Epidermal melanocyte (primary cell): ENCODE measurements around the gene LBR.
"Not testable (repeated sequence)": the region's sequence is repeated elsewhere in the genome, so short reads cannot be mapped to it uniquely, and the experiment has no call there.

ENCODE experiments used
- DNase-seq: peaks from one replicate; pipeline ENCODE4 v3.0.0; 2011; ENCODE audit warnings: low spot score; ENCODE audit not compliant: insufficient read length

The LBR gene

DNA sequence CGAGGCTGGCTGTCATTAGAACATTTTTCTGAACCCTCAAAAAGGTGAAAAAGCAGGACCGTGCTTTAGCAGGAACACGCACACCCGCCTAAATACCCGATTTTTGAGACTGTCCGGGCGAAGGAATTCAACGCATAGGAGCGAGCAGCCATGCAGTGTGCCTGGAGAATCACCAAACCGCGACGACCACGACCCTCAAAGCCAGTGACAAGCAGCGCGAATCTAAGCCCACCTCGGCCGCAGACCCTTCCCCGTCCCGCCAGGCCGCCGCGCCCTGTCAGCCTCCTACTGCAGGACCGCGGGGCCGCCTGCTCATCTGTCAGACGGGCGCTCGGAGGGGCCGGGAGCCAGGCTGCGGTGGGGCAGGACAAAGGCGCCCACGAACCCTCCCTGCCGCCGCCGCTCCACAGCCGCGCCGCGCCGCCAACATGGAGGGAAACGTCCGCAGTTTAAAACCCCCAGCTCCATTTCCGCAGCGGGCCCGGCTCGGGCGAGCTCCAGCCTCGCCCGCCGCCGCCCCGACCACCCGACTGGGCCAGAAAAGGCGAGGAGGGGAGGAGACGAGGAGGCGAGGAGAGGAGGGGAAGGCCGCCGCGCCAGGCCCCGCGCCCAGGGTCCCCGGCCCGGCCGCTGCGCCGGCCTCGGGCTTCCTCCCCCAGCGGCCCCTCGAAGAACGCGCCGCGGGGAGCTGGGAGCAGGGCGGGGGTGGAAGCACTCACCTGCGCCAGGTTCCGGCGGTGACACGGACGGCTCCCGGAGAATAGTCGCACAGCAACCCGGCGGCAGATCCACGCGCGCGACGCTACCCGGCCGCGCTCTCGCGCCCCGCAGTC lies at the start of gene LBR:
LBR (minus strand) TSS at position 804 of the 833 bp plus-strand sequence. CDS start 3,963 bp downstream, outside the sequence.
- DNase-seq = no peak

DNA sequence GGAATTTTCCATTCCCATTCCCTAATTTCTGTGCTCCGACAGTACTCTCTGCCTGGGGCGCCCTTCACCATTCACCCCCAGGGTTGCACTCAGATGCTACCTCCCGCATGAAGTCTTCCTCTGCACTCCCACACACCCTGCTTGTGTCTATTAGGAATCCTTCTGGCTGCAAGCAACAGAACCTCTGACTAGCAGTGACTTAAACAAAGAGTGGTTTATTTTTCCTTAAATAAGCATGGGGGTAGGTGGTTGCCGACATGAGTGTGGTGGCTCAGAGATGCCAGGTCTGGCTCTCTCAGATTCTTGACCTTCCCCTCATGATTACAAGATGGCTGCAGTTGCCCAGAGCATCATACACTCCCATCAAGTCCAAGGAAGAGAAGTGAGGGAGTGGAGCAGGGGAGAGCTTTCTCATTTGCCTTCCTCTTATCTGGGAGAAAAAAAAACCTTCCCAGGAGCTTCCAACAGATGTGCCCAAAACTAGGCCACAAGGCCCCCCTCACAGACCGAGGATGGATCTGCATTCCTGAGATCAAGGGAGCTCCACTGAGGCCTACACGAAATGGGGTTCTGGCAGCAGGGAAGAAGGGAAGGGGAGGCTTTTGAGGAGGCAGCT lies 49.6 kb upstream of the LBR start:
- no peak for DNase-seq

DNA sequence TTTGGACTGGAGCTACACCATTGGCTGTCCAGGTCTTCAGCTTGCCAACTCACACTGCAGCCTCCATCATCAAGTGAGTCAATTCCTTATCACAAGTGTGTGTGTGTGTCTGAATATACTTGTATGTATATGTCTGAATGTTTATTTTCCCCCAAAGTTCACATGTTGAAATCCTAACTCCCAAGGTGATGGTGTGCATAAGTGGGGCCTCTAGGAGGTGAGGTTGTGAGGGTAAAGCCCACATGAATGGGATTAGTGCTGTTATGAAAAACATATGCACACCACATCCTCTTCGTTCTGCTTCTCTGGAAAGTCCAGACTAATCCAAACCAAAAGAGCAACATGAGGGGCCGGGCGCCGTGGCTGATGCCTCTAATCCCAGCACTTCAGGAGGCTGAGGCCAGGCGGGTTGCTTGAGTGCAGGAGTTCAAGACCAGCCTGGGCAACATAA lies 48.7 kb upstream of the LBR start:
- DNase-seq = no peak

DNA sequence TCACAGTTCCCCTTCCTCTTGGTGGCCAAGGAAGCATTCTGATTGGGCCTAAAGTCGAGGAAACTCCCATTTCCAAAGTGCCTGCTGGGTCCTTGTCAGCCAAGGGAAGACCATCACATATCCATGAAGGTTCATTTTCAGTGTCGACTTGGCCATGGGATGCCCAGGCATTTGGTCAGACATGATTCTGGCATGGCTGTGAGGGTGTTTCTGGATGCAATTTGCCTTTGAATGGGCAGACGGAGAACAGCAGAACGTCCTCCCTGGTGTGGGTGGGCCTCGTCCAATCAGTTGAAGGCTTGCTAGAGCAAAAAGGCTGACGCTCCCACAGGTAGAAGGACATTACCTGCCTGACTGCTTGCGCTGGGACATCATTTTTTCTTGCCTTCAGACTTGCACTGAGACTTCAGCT lies 48.3 kb upstream of the LBR start:
- DNase-seq = no peak

DNA sequence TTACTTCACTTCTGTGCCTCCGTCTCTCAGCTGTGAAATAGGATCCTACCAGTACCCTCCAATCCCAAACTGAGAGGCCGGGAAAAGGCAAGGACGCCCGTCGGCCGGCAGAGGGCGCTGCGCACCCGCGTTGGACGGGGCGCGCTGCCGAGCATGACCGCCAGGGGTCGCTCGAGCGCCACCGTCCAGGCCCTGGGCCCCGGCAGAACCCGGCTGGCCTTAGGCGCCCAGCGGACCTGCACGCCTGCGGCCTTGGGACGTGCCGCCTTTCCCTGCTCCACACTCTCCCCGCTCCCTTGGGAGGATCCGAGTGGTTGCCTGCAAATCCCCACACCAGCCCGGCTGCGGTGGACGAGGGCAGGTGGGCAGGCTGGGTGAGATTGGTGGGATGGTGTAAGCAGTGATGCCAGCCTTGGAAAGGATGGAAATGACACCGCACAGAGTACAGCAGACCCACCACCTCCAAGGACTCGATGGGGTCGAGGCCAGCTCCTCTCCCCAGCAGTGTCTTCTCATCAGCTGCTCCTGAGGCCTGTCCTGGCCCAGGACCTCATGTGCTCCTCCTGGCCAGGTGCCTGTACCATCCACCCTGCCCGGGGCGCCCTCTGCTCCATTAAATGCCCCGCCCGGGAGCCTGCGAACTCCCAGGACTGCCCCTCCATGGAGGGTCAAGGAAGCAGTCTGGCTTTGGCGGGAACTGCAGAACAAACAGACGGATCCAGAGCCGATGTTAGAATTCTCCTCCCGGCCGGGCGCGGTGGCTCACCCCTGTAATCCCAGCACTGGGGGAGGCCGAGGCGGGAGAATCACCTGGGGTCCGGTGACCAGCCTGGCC lies 47.4 kb upstream of the LBR start:
- peak; percentile 50 for DNase-seq

DNA sequence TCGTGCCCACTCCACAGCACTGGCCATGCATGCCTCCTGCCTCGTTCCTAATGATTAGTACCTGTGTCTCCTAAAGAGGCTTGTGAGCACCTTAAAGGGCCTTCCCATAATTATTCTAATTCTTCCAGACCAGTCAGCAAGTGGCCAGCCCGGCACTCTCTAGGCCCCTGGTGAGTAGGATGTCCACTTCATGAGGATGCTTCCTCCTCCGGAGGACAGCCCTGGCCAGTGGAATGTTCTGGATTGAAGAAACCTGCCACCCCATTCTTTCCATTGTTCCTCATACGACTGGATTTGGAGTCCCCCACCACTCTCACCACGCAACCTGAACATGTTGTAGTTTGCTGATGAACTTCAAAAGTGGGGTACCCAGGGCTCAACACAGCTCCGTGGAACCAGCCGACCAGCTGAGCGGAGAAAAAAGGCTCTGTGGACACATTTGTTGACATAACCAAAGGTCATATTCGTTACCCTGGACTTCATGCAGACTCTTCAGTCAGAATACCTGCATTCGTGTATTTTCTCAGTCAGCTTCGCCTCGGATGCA lies 46.7 kb upstream of the LBR start:
- no peak for DNase-seq

DNA sequence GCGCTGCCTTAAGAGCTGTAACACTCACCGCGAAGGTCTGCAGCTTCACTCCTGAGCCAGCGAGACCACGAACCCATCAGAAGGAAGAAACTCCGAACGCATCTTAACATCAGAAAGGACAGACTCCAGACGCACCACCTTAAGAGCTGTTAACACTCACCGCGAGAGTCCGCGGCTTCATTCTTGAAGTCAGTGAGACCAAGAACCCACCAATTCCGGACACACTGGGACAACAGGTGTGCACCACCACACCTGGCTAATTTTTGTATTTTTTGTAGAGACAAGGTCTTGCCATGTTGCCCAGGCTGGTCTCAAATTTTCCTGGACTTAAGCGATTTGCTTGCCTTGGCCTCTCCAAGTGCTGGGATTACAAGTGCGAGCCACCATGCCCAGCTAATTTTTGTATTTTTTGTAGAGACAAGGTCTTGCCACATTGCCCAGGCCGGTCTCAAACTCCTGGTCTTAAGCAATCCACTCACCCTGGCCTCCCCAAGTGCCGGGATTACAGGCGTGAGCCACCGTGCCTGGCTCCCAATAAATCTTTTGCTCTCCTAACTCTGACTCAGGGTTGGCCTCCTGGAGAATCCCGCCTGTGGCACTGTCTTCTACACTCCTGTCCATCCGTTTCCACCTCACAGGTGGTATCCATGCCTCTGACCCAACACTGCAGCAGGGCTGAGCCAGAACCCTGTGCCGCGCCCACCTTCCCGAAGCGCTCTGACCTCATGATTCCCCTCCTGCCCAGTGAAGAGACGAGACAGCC lies 46.0 kb upstream of the LBR start:
- DNase-seq = not testable (repeated sequence)

DNA sequence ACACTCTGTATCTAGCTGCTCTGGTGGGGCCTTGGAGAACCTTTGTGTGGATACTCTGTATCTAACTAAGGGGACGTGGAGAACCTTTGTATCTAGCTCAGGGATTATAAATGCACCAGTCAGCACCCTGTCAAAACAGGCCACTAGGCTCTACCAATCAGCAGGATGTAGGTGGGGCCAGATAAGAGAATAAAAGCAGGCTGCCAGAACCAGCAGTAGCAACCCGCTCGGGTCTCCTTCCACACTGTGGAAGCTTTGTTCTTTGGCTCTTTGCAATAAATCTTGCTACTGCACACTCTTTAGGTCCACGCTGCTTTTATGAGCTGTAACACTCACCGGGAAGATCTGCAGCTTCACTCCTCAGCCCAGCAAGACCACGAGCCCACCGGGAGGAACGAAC lies 45.4 kb upstream of the LBR start:
- DNase-seq = not testable (repeated sequence)

DNA sequence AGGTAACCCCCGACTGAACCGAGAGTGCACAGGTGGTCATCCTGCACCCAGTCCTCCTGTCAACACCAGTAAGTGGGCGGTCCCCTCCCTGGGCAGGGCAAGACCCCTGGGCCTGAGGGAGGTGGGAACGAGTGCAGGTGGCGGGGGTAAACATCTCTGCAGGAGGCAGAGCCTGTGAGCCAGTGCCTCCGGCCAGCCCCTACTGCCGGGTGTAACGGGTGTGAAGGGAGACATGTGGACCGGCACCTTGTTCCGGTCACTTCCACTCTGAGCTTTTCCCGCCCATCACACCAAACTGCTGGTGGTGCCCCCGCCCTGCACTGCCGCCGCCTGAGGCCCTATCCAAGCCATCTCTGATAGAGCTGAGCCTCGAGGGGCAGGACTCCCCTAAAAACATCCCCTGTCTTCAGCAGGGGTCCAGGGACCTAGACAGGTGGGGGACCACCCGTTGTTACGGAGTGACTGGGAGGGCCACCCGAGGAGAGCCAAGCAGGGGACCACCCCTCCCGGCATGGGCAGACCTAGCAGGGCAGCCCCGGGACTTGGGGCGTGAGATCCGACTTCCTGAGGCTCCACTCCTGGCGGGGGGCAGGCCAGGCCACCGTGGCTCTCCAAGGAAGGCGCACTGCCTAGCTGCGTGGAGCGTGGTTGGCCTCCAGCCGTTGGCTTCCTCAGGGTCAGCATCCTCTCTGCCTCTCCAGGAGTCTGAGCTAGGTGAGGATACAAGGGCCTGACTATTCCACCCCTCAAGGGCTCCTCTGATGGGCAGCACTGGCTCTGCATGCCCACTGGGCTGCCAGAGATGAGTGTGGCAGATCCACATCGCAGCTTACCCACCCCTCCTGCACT lies 43.8 kb upstream of the LBR start:
- DNase-seq = no peak

DNA sequence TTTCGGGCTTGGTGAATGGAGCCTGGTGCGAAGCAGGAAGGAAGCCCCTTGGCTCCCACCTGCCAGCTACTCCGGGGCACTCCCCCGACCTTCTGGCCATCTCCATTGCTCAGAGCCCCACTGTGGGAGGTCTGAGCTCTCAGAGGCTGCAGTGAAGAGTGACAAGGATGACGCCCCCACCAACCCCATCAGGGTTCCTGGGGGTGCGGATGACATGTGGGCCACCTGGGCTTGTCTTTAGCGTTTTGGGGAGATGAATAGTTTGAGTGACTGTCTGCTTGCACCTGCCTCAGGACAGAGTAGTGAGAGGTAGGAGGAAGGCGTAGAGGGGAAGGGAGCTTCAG lies 43.2 kb upstream of the LBR start:
- no peak for DNase-seq

DNA sequence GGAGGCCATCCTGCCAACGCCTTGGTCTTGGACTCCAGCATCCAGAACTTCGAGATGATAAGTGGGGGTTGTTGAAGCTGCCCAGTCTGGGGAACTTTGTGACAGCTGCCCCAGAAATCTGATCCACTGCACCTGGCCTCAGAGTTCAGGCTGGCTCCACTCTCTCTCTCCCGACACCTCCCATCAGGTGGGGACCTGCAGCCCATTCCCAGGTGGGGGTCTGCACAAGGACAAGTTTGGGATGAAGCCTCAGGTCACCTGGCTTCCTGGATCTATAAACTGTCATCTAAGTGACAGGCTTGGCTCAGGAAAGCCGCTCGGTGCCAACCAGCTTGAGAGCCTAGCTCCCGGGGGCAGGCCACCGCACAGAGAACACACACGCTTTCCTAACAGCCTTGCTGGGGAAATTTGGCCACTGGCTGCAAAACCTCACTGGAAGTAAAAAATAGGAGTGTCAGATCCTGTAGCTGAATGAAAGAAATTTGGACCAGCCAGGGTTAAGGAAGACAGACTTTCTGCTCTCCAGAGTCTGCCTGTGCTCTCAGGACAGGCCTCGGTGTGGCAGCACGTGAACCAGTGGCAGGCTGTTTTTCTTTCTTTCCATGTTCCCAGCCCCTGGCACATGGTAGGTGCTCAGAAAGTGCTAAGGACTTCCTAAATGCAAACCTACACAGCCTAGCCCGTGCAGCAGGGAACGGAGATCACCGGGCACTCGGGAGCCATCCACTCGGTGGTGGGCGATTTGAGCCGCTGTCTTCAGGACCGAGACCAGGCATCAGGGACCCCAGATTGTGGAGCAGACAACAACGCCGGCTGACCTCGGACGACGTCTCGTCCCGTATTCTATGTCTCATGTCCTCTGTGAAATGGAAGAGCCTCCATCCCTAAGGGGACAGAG lies 42.6 kb upstream of the LBR start:
- no peak for DNase-seq

DNA sequence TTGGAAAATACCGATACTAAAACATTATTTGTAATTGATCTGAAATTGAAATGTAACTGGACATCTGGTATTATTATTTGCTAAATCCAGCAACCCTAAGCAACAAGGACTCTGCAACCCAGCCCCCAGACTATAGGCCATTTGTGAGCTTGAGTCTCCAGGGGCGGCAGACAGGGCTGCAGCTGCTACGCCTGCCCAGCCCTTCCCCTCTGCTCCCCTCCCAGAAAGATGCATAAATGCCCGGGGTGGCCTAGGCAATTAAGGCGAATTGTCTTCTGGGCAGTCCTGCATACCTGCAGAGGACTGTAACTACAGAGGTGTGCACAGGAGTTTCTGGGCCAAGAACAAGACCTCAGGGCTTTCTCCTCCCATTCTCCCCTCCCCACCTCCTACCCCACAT lies 41.2 kb upstream of the LBR start:
- no peak for DNase-seq

DNA sequence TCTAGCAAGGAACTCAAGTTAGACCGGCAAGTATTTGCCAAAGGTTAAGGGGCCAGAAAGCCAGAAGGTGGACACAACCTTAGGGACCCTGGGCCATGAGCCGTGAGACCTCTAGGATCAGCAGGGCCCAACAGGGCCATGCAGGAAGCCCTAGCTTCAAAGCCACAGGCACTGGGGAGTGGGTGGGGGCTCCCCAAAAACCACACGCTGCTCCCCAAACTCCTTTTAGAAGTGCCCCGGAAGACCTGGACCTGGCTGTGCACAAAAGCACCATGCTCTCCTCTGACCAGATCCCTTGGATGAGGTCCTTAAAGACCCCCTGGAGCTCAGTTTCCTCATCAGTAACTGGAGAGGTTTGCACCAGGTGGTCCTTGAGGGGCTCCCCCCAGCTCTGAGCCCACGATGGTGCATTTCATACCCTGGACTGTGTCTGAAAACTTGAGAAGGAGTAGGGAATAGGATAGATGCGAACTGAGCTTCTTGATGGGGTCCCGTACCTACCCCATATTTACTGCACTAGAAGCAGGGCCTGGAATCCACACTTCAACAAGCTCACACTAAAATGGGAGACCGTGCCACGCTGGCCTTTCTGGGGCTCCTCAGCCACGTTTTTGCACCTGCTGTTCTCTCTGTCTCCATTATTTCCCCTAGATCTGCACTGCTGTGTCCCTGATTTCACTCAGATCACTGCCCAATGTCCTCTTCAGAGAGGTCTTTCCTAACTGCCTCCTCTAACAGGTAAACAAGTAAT lies 40.6 kb upstream of the LBR start:
- no peak for DNase-seq

DNA sequence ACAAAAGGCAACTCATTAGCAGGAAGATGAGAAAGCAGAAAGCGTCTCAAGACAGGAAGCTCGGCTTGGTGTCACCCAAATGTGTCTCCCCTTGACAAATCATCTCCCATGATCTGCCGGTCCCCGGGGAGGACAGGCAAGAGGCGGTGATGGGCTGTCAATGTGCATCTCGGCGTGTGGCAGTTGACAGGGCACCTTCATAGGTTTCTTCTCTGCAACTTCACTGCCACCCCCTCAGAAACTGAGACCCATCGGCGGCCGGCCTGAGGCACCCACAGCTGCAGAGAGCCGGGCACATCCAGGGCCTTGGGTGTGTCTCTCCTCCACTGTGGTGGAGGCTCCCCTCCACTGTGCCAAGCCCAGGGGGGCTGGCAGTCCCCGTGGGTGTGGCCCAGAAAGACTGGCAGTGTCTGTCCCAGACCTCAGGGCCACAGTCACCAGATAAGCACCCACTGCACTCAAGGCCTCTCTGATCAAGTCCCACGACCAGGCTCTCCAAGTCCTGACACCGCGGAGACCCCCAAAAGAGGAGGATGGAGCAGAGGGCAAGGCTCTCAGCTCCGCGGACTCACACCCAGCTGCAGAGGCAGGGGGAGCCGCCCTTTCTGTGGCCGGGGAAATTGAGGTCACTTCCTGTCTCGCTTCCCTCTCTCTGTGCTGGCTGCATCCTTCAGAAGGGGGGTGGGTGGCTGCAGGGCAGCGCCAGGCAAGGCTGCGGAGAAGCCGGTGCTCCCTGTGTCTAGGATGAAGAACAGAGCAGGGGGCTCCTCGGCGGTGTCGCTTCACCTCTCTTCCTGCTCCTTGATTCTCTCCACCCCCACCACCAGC lies 39.6 kb upstream of the LBR start:
- no peak for DNase-seq

DNA sequence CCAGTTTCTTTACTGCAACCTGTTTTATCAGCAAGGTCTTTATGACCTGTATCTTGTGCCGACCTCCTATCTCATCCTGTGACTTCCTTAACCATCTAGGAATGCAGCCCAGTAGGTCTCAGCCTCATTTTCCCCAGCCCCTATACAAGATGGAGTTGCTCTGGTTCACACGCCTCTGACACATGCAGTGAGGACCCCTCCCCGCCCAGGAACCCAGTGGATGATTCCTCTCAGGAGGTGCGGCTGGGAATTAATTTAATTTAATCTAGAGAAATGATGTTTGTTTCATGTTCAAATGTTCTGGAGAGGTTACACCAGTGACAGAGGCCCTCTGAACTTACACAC lies 39.0 kb upstream of the LBR start:
- no peak for DNase-seq

DNA sequence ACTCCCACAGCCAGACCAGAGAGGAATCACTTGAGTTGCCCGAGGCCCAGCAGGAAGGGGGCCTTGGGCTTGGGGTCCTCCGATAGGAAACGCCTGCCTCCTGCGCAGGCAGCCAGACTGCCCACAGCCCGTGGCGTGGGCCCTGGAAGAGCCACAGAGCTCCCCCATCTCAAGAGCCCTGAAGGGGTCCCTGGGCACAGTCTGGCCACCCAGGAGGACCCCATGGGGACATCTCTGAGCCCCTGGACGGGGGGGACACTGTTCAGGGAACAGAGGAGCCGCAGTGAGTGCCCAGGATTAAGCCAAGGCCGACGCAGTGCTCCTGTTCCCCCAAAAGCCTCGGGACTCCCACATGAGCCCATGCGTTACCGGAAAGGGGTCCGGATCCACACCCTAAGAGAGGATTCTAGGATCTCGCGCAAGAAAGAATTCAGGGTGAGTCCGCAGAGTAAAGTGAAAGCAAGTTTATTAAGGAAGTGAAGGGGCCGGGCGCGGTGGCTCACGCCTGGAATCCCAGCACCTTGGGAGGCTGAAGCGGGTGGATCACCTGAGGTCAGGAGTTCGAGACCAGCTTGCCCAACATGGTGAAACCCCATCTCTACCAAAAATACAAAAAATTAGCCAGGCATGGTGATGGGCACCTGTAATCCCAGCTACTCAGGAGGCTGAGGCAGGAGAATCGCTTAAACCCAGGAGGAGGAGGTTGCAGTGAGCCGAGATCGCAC lies 38.1 kb upstream of the LBR start:
- no peak for DNase-seq
